Kasumi-1 (cell line): ENCODE results near the gene STAG3.
"Not testable (repeated sequence)": the region's sequence is repeated elsewhere in the genome, so short reads cannot be mapped to it uniquely, and the experiment has no call there.

Experiments used
- DNase-seq, 2 experiments: peaks; one replicate each; lab custom pipeline; 2025; lab: John Stamatoyannopoulos, UW

The STAG3 gene

GRCh38 chr7:100177045-100178001 is at the start of gene STAG3, which contains the start of gene GPC2:
Gene STAG3 (plus strand): TSS chr7:100177918. CDS start chr7:100180557, 2,639 bp downstream.
Gene GPC2 (minus strand): TSS chr7:100177381. CDS start chr7:100177199, 182 bp downstream.
- peak; percentile 94 to 96 for DNase-seq

- no peak for DNase-seq
These were observed 49.1 kb upstream of the STAG3 start for GRCh38 chr7:100128637-100128963.

GRCh38 chr7:100130220-100130607 is 47.5 kb upstream of the STAG3 start:
- not testable (repeated sequence) for DNase-seq

GRCh38 chr7:100130608-100131453 is 46.9 kb upstream of the STAG3 start:
- peak; percentile 70 to 71 for DNase-seq

GRCh38 chr7:100132126-100132525 is 45.6 kb upstream of the STAG3 start:
- no peak for DNase-seq

GRCh38 chr7:100132697-100133151 is 45.0 kb upstream of the STAG3 start:
- DNase-seq, result peak; percentile 77 to 81

GRCh38 chr7:100137851-100138760 is 39.6 kb upstream of the STAG3 start:
- no peak for DNase-seq

- no peak for DNase-seq
These were observed 36.2 kb upstream of the STAG3 start for GRCh38 chr7:100141555-100141949.

- no peak for DNase-seq
These were observed 35.3 kb upstream of the STAG3 start for GRCh38 chr7:100142461-100142860.

GRCh38 chr7:100146350-100146749 is 31.4 kb upstream of the STAG3 start:
- DNase-seq, result not testable (repeated sequence)

- no peak for DNase-seq
These were observed 30.4 kb upstream of the STAG3 start for GRCh38 chr7:100147278-100147677.

- no peak for DNase-seq
These were observed 29.5 kb upstream of the STAG3 start for GRCh38 chr7:100148225-100148558.

GRCh38 chr7:100148559-100149328 is 29.0 kb upstream of the STAG3 start, which contains the start of gene LAMTOR4:
Gene LAMTOR4 (plus strand): TSS chr7:100148918. CDS start chr7:100148973, 55 bp downstream.
- DNase-seq, result peak; percentile 98 to 99

- peak; percentile 78 to 96 for DNase-seq
These were observed 25.3 kb upstream of the STAG3 start for GRCh38 chr7:100152404-100152803.

GRCh38 chr7:100152937-100153666 is 24.6 kb upstream of the STAG3 start:
- DNase-seq, result no peak

GRCh38 chr7:100153708-100154535 is 23.8 kb upstream of the STAG3 start:
- no peak for DNase-seq

GRCh38 chr7:100154651-100155491 is 22.8 kb upstream of the STAG3 start:
- DNase-seq, result no peak
